Measurements from ENCODE around the gene GRB14. TPM values are rescaled to one million over a fixed set of nuclear protein-coding genes. Genes with fewer than 3 reads are reported as not detected.

The GRB14 gene
- total and polyA plus RNA-seq, 2 of the 13 experiments (the other 11 are each of a cell fraction or from before 2014, with no cell fraction given) = 4.6 to 5.8 TPM

DNA sequence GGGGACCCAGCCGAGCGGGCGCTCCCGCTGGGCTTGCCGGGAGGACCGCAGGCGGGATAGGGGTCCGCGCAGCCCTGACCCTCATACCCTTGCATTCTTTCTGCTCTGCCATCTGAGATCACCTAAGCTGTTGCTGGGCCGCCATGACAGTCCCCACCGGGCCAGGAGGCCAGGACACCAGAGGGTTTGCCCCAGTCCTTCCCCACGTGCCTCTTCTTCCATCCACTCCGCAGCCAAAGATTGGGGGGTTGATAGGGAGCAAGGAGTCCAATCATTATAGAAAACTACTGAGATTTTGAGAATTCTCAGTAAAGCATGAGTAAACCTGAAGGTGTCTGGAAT is 453 bp upstream of the GRB14 start:
- CTCF ChIA-PET (ENCODE audit: low intra/inter-chr PET ratio, low total read pairs) = no interaction called here
- H3K9ac ChIP-seq (ENCODE audit: insufficient read depth, low read depth, low read length) = peak overlapping the region; percentile 70
- BruUV-seq (replicated peaks) = no TSS peak
- H3K4me1 ChIP-seq (ENCODE audit: insufficient read depth, low read length) = peaks cover 39% of the 10 kb centered on the region
- WGBS (ENCODE audit: low lambda C conversion rate) = 5% methylated on average over 7 of the region's 13 CpGs
- no peaks in the 10 kb centered on the region for H3K79me2 ChIP-seq (ENCODE audit: insufficient read depth, low read length)
- ATAC-seq = no peak
- no peaks in the 10 kb centered on the region for H3K9me3 ChIP-seq (ENCODE audit: low read length)
- DNase-seq (ENCODE audit: low spot score) = no peak
- H3K36me3 ChIP-seq (replicated peaks in 1 of 2; ENCODE audit: control insufficient read depth in 1 of 2, insufficient read depth in 2 of 2, low read length in 2 of 2) = no peaks in the 10 kb centered on the region; a peak in 1 of 5 replicates
- intact Hi-C loops (cut with micrococcal nuclease; ENCODE audit: unreplicated experiment) (loop anchor here (1.0 to 2.0 kb wide), 2 partner anchors 8 to 89 kb away; no protein-coding TSS in a partner anchor), in situ Hi-C loops (cut with HindIII; ENCODE audit: extremely low pct_ligation_motif_present, low pct_unique_long_range_greater_than_20kb) (no loop called here)
- no peak for FAIRE-seq
- H4K20me1 ChIP-seq (ENCODE audit: insufficient read depth, low read length) = no peaks in the 10 kb centered on the region
- peak overlapping the region; percentile 92 for H3K4me2 ChIP-seq (ENCODE audit: low read depth, low read length)
- H3K27me3 ChIP-seq (ENCODE audit: control insufficient read depth in 1 of 2, insufficient read depth in 2 of 2, low read length in 2 of 2) = peaks cover 0 to 16% of the 10 kb centered on the region in 2 experiments; a peak in 1 of 5 replicates
- POLR2A ChIA-PET = interaction anchor here (1.0 kb wide), 1 partner anchor 89 kb away, joined by 3 read pairs; no protein-coding TSS in a partner anchor
- H3K27ac ChIP-seq (ENCODE audit: extremely low read length, insufficient read depth, low read length) = no peak overlapping the region
- H2AFZ ChIP-seq (ENCODE audit: low read length) = peak overlapping the region; percentile 33
- H3K4me3 ChIP-seq (replicated peaks in 1 of 3; ENCODE audit: insufficient read depth in 1 of 3, low read depth in 2 of 3, low read length in 3 of 3) = peak overlapping the region; percentile 70 to 94 (median 74)
- TF ChIP-seq, protein P1, sequence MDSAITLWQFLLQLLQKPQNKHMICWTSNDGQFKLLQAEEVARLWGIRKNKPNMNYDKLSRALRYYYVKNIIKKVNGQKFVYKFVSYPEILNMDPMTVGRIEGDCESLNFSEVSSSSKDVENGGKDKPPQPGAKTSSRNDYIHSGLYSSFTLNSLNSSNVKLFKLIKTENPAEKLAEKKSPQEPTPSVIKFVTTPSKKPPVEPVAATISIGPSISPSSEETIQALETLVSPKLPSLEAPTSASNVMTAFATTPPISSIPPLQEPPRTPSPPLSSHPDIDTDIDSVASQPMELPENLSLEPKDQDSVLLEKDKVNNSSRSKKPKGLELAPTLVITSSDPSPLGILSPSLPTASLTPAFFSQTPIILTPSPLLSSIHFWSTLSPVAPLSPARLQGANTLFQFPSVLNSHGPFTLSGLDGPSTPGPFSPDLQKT (CRISPR knock-in tag; IDR thresholded peaks at IDR 0.05; ENCODE audit: borderline replicate concordance) = no peak
- TF ChIP-seq ZNF570 (CRISPR knock-in tag; IDR thresholded peaks at IDR 0.05; ENCODE audit: borderline replicate concordance) = no peak
- no peak for TF ChIP-seq EP300 (IDR thresholded peaks at IDR 0.05; ENCODE audit: low read depth in 2 of 2, low read length in 2 of 2)
- no peak for TF ChIP-seq EP300 (CRISPR knock-in tag; IDR thresholded peaks at IDR 0.05; ENCODE audit: borderline replicate concordance)
- no peak for TF ChIP-seq ZHX1 (CRISPR knock-in tag; IDR thresholded peaks at IDR 0.05; ENCODE audit: low read depth)
- no peak for TF ChIP-seq HIC2 (CRISPR knock-in tag; IDR thresholded peaks at IDR 0.05; ENCODE audit: low read depth)
- TF ChIP-seq GFI1 (CRISPR knock-in tag; IDR thresholded peaks at IDR 0.05; ENCODE audit: borderline replicate concordance) = no peak
- 0 out of 2 replicates have a peak, but pooled peaks have one; percentile 3 for TF ChIP-seq PHF8 (CRISPR knock-in tag; IDR thresholded peaks at IDR 0.05)
- TF ChIP-seq ZNF121 (CRISPR knock-in tag; IDR thresholded peaks at IDR 0.05) = peak; percentile 56
- TF ChIP-seq ZNF484 (CRISPR knock-in tag; IDR thresholded peaks at IDR 0.05; ENCODE audit: borderline replicate concordance, low read depth) = no peak
- TF ChIP-seq MBD4 (IDR thresholded peaks at IDR 0.05; ENCODE audit: borderline replicate concordance, low read length) = no peak
- TF ChIP-seq ZSCAN20 (CRISPR knock-in tag; IDR thresholded peaks at IDR 0.05; ENCODE audit: borderline replicate concordance) = no peak
- no peak for TF ChIP-seq JDP2 (CRISPR knock-in tag; IDR thresholded peaks at IDR 0.05; ENCODE audit: borderline replicate concordance)
- TF ChIP-seq ZFP36L2 (CRISPR knock-in tag; IDR thresholded peaks at IDR 0.05) = no peak
- TF ChIP-seq ZNF33A (CRISPR knock-in tag; IDR thresholded peaks at IDR 0.05; ENCODE audit: borderline replicate concordance) = no peak
- no peak for TF ChIP-seq PAF1 (CRISPR knock-in tag; IDR thresholded peaks at IDR 0.05)
- no peak for TF ChIP-seq ZNF773 (CRISPR knock-in tag; IDR thresholded peaks at IDR 0.05; ENCODE audit: borderline replicate concordance)
- no peak for TF ChIP-seq CHCHD3 (CRISPR knock-in tag; IDR thresholded peaks at IDR 0.05)
- TF ChIP-seq PAX8 (CRISPR knock-in tag; IDR thresholded peaks at IDR 0.05; ENCODE audit: borderline replicate concordance) = 0 out of 2 replicates have a peak, but pooled peaks have one; percentile 1
- TF ChIP-seq MATR3 (CRISPR knock-in tag; IDR thresholded peaks at IDR 0.05) = no peak
- TF ChIP-seq KMT2A (CRISPR knock-in tag; IDR thresholded peaks at IDR 0.05) = no peak
